AG09319 (cell line): Measurements from ENCODE around the gene AP1S3.

ENCODE experiments used
- DNase-seq: peaks from one replicate; pipeline ENCODE4 v3.0.0-alpha.2; 2010; ENCODE audit warnings: low read depth; ENCODE audit errors: extremely low read depth
- CTCF ChIP-seq: IDR thresholded peaks from 2 replicates; pipeline ENCODE4 v1.5.1; 2011; ENCODE audit warnings: low read depth, mild to moderate bottlenecking, inconsistent platforms, low read length, moderate library complexity

AP1S3 gene

GRCh38 chr2:223759569-223760430, 77.6 kb downstream of the AP1S3 start:
- DNase-seq, result no peak
- TF ChIP-seq CTCF, result no peak

DNA sequence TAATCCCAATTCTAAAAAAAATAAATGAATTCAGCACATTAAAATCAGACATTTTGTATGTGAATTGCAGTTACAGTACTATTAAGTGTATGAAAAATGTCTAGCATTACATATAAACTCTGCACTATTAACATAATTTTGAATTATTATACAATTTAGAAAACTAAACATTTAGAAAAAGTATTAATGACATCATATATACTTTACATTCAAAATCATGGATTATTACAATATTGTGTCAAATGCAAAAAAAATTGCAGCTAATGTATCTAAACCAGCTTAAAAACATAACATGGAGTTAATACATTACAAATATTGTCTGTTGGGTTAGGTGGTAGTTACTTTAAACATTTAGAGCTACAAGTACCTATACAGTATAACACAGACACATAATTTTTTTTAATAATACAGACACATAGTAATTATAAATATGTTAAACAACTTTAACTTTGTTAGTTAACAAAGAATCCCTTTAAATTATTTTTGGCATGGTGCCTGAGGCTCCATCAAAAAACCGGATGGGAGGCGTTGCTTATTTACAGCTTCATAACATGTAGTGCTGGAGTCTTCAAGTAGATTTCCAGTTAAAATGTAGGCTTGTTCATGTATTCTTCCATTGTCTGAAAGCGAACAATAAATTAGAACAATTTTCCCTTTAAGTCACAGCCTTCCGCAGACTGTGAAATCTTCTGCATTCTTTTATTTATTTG, 79.1 kb downstream of the AP1S3 start:
- DNase-seq, result no peak

DNA sequence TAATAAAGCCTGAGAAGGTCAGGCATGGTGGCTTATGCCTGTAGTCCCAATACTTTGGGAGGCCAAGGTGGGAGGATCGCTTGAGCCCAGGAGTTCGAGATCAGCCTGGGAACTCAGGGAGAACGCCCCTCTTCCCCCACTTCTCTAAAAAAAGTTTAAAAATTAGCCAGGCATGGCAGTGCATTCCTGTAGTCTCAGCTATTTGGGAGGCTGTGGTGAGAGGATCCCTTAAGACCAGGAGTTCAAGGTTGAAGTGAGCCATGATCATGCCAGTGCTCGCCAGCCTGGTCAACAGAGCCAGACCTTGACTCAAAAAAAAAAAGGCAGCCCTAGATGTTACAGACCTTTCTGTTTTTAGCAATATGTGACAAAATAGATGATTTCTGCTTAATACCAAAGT, 83.4 kb downstream of the AP1S3 start:
- no peak for DNase-seq
- TF ChIP-seq CTCF, result no peak

More for the DNA sequence above, 79.1 kb downstream of the AP1S3 start:
- no peak for TF ChIP-seq CTCF

DNA sequence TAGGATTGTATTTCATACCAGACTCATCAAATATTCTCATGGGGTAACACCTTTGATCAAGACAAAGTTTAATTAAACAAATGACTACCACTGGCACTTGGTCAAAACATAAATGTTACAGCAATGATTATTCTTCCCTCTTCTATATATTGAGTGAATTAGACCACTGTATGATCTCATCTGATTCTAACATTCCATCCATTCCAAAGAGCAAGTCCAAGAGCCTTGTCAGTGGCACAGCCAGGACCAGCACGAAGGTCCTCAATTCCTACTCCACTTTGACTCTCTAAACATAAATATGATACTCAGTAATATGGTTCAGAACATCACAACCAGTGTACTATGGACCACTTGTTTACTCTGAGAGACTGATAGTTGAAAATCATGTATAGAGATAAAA, 86.4 kb downstream of the AP1S3 start:
- no peak for DNase-seq
- no peak for TF ChIP-seq CTCF

DNA sequence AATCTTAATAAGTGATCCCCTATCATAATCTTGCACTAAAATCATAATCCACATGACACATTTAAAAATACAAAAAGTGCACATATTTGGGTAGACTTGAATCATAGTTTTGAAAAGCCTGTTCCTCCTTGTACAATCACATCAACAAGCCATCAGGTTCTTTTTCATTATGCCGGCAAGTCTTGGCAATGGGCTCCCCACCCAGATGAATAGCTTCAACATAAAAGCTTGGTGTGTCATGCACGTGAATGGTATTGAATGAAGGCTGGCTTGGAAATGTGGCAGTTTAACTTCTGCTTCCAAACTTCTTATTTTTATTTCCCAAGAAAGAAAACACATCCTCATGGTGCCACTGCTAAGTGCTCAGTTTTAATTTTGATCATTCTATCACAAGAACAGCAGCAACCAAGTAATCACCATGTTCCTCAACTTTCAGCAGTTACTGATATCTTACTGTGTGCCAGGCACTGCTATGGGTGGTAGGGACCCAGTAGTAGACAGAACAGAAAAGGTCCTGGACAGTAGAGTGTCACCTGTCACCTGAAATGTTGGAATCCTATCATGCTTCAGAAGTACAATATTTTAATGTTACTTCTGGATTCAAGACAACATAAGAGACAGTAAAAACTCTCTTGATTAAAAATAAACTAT, 89.9 kb downstream of the AP1S3 start:
- TF ChIP-seq CTCF, result no peak
- no peak for DNase-seq

DNA sequence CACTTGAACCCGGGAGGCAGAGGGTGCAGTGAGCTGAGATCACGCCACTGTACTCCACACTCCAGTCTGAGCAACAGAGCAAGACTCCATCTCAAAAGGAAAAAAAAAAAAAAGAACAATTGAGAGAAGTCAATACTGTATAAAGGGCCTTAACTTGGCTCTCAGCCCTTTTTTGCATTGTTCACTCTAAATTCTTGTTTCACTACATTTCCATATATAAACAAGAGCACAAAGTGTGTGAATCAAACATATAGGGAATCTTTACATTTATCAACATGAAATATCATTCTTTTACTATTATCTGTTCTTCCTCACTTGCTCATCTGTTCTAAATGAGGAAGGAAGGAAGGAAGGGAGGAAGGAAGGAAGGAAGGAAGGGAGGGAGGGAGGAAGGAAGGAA, 90.8 kb downstream of the AP1S3 start:
- DNase-seq, result no peak
- TF ChIP-seq CTCF, result no peak

DNA sequence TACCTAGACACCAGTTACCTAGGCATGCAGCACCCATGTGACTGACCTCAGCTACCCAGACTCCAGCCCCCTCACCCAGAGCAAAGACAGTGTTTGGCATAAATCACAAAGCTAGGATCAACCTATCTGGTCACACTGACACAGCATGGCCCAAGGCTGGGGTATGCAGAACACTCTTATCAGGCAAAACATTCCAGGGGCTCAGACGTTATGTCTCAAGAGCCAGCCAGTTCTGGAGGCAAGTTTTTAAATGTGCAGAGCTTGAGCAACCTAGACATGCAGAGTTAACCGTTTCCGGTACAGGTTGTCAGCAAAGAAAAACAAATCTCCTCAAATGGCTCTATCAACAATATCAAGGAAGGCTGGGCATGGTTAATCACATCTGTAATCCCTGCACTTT, 92.8 kb downstream of the AP1S3 start:
- DNase-seq, result no peak
- TF ChIP-seq CTCF, result no peak
